ENCODE measurements around the gene IL17RE. TPM values are rescaled to one million over a fixed set of nuclear protein-coding genes. Genes with fewer than 3 reads are reported as not detected.

The IL17RE gene
- total and polyA plus RNA-seq, 2 of the 13 experiments (the other 11 are each of a cell fraction or from before 2014, with no cell fraction given), result 14.5 to 24.1 TPM

GRCh38 chr3:9935966-9936510, 33.4 kb downstream of the IL17RE start:
- Histone ChIP-seq H3K9ac (ENCODE audit: insufficient read depth, low read depth, low read length) (no peak overlapping the region), H2AFZ (ENCODE audit: low read length) (no peak overlapping the region), H3K27ac (ENCODE audit: extremely low read length, insufficient read depth, low read length) (no peak overlapping the region), H3K4me3 (replicated peaks in 1 of 3; ENCODE audit: insufficient read depth in 1 of 3, low read depth in 2 of 3, low read length in 3 of 3) (no peak overlapping the region), H3K79me2 (ENCODE audit: insufficient read depth, low read length) (peaks cover 20% of the 10 kb centered on the region), H4K20me1 (ENCODE audit: insufficient read depth, low read length) (no peaks in the 10 kb centered on the region), H3K27me3 (ENCODE audit: control insufficient read depth in 1 of 2, insufficient read depth in 2 of 2, low read length in 2 of 2) (no peaks in the 10 kb centered on the region), H3K4me1 (ENCODE audit: insufficient read depth, low read length) (peaks cover 48% of the 10 kb centered on the region), H3K4me2 (ENCODE audit: low read depth, low read length) (peak overlapping the region; percentile 86; the same call in 1 of the 2 replicates), H3K36me3 (replicated peaks in 1 of 2; ENCODE audit: control insufficient read depth in 1 of 2, insufficient read depth in 2 of 2, low read length in 2 of 2) (peaks cover 2 to 21% of the 10 kb centered on the region in 2 experiments; a peak in 4 of 5 replicates), H3K9me3 (ENCODE audit: low read length) (no peaks in the 10 kb centered on the region)
- BruUV-seq (replicated peaks), result no TSS peak
- CTCF ChIA-PET (ENCODE audit: low intra/inter-chr PET ratio, low total read pairs), result no interaction called here
- TF ChIP-seq ARNT2 (CRISPR knock-in tag; IDR thresholded peaks at IDR 0.05; ENCODE audit: low read depth), result no peak
- TF ChIP-seq ZKSCAN5 (CRISPR knock-in tag; IDR thresholded peaks at IDR 0.05), result no peak
- 0 out of 2 replicates have a peak, but pooled peaks have one; percentile 9 for TF ChIP-seq RBFOX2 (IDR thresholded peaks at IDR 0.05; ENCODE audit: low read depth, low read length)
- intact Hi-C loops (cut with micrococcal nuclease; ENCODE audit: unreplicated experiment) (no loop called here), in situ Hi-C loops (cut with HindIII; ENCODE audit: extremely low pct_ligation_motif_present, low pct_unique_long_range_greater_than_20kb) (no loop called here)
- DNase-seq (ENCODE audit: low spot score) (no peak), FAIRE-seq (no peak), ATAC-seq (no peak)
- 99% methylated on average over 5 of the region's 5 CpGs for WGBS (ENCODE audit: low lambda C conversion rate)
- POLR2A ChIA-PET, result interaction anchor here (2.1 to 7.6 kb wide), 2 partner anchors 21 to 34 kb away, joined by 12 to 120 read pairs; partner anchors contain the start of genes IL17RC and IL17RE

DNA sequence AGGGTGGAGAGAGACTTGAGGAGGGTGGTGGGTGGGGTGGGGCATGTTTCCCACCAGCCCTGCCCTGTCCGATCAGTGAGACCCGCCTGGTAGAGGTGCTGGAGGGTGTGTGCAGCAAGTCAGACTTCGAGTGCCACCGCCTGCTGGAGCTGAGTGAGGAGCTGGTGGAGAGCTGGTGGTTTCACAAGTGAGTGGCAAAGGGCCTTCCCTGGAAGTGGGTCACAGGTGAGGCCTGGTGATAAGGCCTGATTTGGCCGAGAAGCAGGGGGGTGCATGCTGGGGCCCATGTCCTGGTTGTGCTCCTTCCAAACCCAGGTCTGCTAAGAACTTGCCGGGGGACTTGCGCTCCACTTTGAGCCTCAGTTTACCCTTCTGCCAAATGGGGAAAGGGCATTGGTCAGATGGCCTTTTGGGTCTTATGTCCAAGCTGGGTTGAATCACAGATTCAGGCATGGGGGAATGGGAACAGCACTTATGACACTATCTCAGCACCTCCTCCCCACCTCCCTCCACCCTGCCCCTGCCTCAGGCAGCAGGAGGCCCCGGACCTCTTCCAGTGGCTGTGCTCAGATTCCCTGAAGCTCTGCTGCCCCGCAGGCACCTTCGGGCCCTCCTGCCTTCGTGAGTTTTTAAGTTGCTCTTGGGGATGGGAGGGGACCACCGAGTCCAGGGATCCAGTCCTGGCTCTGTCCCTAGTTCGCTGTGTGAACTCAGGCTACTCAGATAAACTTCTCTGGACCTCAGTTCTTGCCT, 35.0 kb downstream of the IL17RE start:
- TF ChIP-seq AGO1 (IDR thresholded peaks at IDR 0.05; ENCODE audit: low read depth, low read length, poor library complexity, severe bottlenecking), result no peak
- 0 out of 2 replicates have a peak, but pooled peaks have one; percentile 34 for TF ChIP-seq ZNF629 (CRISPR knock-in tag; conservative IDR thresholded peaks at IDR 0.05)
- H3K36me3 ChIP-seq (replicated peaks in 1 of 2; ENCODE audit: control insufficient read depth in 1 of 2, insufficient read depth in 2 of 2, low read length in 2 of 2), result peaks cover 4 to 23% of the 10 kb centered on the region in 2 experiments; a peak in 4 of 5 replicates
- no peaks in the 10 kb centered on the region for H4K20me1 ChIP-seq (ENCODE audit: insufficient read depth, low read length)
- intact Hi-C loops (cut with micrococcal nuclease; ENCODE audit: unreplicated experiment), result no loop called here
- ChIA-PET CTCF (ENCODE audit: low intra/inter-chr PET ratio, low total read pairs) (no interaction called here), POLR2A (no interaction called here)
- in situ Hi-C loops (cut with HindIII; ENCODE audit: extremely low pct_ligation_motif_present, low pct_unique_long_range_greater_than_20kb), result no loop called here
- peaks cover 41% of the 10 kb centered on the region for H3K4me1 ChIP-seq (ENCODE audit: insufficient read depth, low read length)
- H3K27ac ChIP-seq (ENCODE audit: extremely low read length, insufficient read depth, low read length), result no peak overlapping the region
- H3K4me3 ChIP-seq (replicated peaks in 1 of 3; ENCODE audit: insufficient read depth in 1 of 3, low read depth in 2 of 3, low read length in 3 of 3), result no peak overlapping the region
- no peak overlapping the region for H3K4me2 ChIP-seq (ENCODE audit: low read depth, low read length)
- H2AFZ ChIP-seq (ENCODE audit: low read length), result no peak overlapping the region
- BruUV-seq (replicated peaks), result no TSS peak
- no peaks in the 10 kb centered on the region for H3K9me3 ChIP-seq (ENCODE audit: low read length)
- WGBS (ENCODE audit: low lambda C conversion rate), result 96% methylated on average over 11 of the region's 13 CpGs
- no peak for DNase-seq (ENCODE audit: low spot score)
- no peak for ATAC-seq
- H3K79me2 ChIP-seq (ENCODE audit: insufficient read depth, low read length), result peaks cover 20% of the 10 kb centered on the region
- FAIRE-seq, result no peak
- H3K27me3 ChIP-seq (ENCODE audit: control insufficient read depth in 1 of 2, insufficient read depth in 2 of 2, low read length in 2 of 2), result no peaks in the 10 kb centered on the region
- no peak overlapping the region for H3K9ac ChIP-seq (ENCODE audit: insufficient read depth, low read depth, low read length)

Data from HepG2 (cell line).